A549 treated with AZD9567 at 1 μM for 4 hours (cell line): ENCODE data around the gene PARVG. TPM values are rescaled to one million over a fixed set of nuclear protein-coding genes. Genes with fewer than 3 reads are reported as not detected.

ENCODE experiments used
- total RNA-seq: library from RNA; stranded (reverse); fragments of 200-300 nt; extraction: Qiagen RNA extraction; gene quantifications from 5 replicates; pipeline ENCODE4 v1.2.3, GENCODE V29; 2022; ENCODE audit not compliant: insufficient read depth

The PARVG gene, protein sequence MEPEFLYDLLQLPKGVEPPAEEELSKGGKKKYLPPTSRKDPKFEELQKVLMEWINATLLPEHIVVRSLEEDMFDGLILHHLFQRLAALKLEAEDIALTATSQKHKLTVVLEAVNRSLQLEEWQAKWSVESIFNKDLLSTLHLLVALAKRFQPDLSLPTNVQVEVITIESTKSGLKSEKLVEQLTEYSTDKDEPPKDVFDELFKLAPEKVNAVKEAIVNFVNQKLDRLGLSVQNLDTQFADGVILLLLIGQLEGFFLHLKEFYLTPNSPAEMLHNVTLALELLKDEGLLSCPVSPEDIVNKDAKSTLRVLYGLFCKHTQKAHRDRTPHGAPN
- total RNA-seq = not detected in 5 replicates

DNA sequence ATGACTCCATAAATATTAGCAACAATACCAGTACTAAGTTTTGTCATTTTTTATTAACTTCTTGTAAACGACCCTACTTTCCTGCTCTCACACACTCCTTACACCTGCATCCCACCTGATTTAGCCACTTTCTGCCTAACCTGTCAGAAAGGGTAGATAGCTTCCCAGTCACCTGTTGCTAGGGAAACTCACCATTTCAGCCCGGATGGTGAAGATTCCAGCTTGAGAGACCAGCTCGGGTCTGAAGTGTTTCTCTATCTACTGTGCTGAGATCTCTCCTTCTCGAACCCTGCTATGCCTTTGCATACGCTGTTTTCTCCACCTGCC is at the start of gene PARVG:
TSS of gene PARVG (plus strand) at position 220 of the 327 bp plus-strand sequence. CDS start 2,405 bp downstream, outside the sequence.

Other genes with a start within 250 kb of the PARVG start
- gene SAMM50, start 225.5 kb upstream of the PARVG start, total RNA-seq = 44.4 to 50.4 TPM (median 47.7 TPM) in 5 replicates
- gene PARVB, start 156.6 kb upstream of the PARVG start, total RNA-seq = 38.4 to 41.5 TPM (median 39.5 TPM) in 5 replicates
- 2.7 to 3.0 TPM (median 2.8 TPM) in 5 replicates for gene SHISAL1, start 132.0 kb downstream of the PARVG start, total RNA-seq